HCT116 (cell line): ENCODE results near the gene PRKCA. TPM values are rescaled to one million over a fixed set of nuclear protein-coding genes. Genes with fewer than 3 reads are reported as not detected.

ENCODE experiments used
- ATAC-seq: fragments of 200-7000 bp; cut with Tn5 transposase; 2 replicates; pipeline ENCODE4 v1.9.1; 2020; ENCODE audit warnings: mild to moderate bottlenecking, moderate library complexity
- BruUV-seq: library from RNA; stranded (reverse); fragments of 400-500 nt; replicated peaks from 2 replicates; lab custom pipeline; 2021; lab: Mats Ljungman, UMichigan
- CTCF ChIA-PET: fragments of 300-600 bp; sonication (Branson Sonifier 250); formaldehyde crosslinking; loops from one replicate; lab custom pipeline; 2021; ENCODE audit warnings: antibody characterized with exemption; lab: Charles Lee
- POLR2A ChIA-PET: fragments of 300-600, 350-600 bp; sonication (Branson Sonifier 250); formaldehyde crosslinking; loops from one replicate; lab custom pipeline; 2021; ENCODE audit warnings: antibody characterized with exemption; lab: Charles Lee
- RAD21 ChIA-PET, 2 experiments: fragments of 300-600 bp; sonication (Branson Sonifier 250); formaldehyde crosslinking; loops; one replicate each; lab custom pipeline; 2023; ENCODE audit warnings: low total read pairs in 2 of 2; ENCODE audit not compliant: uncharacterized antibody in 2 of 2, unreplicated experiment in 2 of 2, low non-redundant PET in 1 of 2; lab: Charles Lee
- DNase-seq: peaks from one replicate; pipeline ENCODE4 v3.0.0-alpha.2; 2010; ENCODE audit warnings: low read depth, low spot score
- H2AFZ ChIP-seq: fragments of 200-600 bp; shearing (Covaris generic), sonication (generic); 2 replicates; pipeline ENCODE4 v1.6.1; 2017; ENCODE audit warnings: low read depth, mixed run types, mixed read lengths, antibody characterized with exemption, low read length; ENCODE audit not compliant: poor library complexity, severe bottlenecking
- H3K27ac ChIP-seq: 2 replicates; pipeline ENCODE4 v1.5.1; 2012; ENCODE audit warnings: low read depth, low read length
- H3K27me3 ChIP-seq: fragments of 200-600 bp; sonication (generic); 2 replicates; pipeline ENCODE4 v1.6.1; 2016; ENCODE audit warnings: mixed run types, low read length, mixed read lengths; ENCODE audit not compliant: insufficient read depth
- H3K36me3 ChIP-seq, 2 experiments: fragments of 200-500 bp in 1 of 2; fragments of 200-600 bp in 1 of 2; sonication (Bioruptor generic) in 1 of 2; sonication (generic) in 1 of 2; 2 replicates each; pipeline versions ENCODE4 v1.5.1 to v1.6.1; 2014 to 2016; ENCODE audit warnings: low read length in 2 of 2, inconsistent platforms in 1 of 2, mixed read lengths in 1 of 2, mixed run types in 1 of 2; ENCODE audit not compliant: insufficient read depth in 2 of 2, control insufficient read depth in 1 of 2
- H3K4me1 ChIP-seq, 2 experiments: fragments of 200-600 bp in 1 of 2; sonication (generic) in 1 of 2; 2 replicates each; pipeline versions ENCODE4 v1.5.1 to v1.6.1; 2012 to 2017; ENCODE audit warnings: low read length in 2 of 2, inconsistent platforms in 1 of 2, mild to moderate bottlenecking in 1 of 2, mixed read lengths in 1 of 2, mixed run types in 1 of 2, moderate library complexity in 1 of 2; ENCODE audit not compliant: insufficient read depth in 2 of 2, control insufficient read depth in 1 of 2
- H3K4me2 ChIP-seq: fragments of 200-600 bp; sonication (generic); 2 replicates; pipeline ENCODE4 v1.6.1; 2017; ENCODE audit warnings: mixed run types, low read length, mixed read lengths
- H3K4me3 ChIP-seq, 2 experiments: fragments of 200-600 bp in 1 of 2; sonication (generic) in 1 of 2; replicated peaks in 1 of 2; 2 replicates each; pipeline ENCODE4 v1.5.1; 2011 to 2016; ENCODE audit warnings: low read length in 2 of 2, control low read depth in 1 of 2, low read depth in 1 of 2, mild to moderate bottlenecking in 1 of 2, mixed read lengths in 1 of 2, mixed run types in 1 of 2
- H3K79me2 ChIP-seq: fragments of 200-600 bp; sonication (generic); 2 replicates; pipeline ENCODE4 v1.6.1; 2017; ENCODE audit warnings: mild to moderate bottlenecking, mixed run types, low read length, moderate library complexity, mixed read lengths; ENCODE audit not compliant: insufficient read depth
- H3K9ac ChIP-seq: fragments of 200-600 bp; sonication (generic); 2 replicates; pipeline ENCODE4 v1.6.1; 2016; ENCODE audit warnings: low read length, mixed read lengths
- H3K9me2 ChIP-seq: fragments of 200-600 bp; sonication (generic), shearing (Covaris generic); 2 replicates; pipeline ENCODE4 v1.6.1; 2017; ENCODE audit warnings: mixed run types, mild to moderate bottlenecking, moderate library complexity; ENCODE audit not compliant: insufficient read depth
- H3K9me3 ChIP-seq, 2 experiments: fragments of 200-500 bp in 1 of 2; fragments of 200-600 bp in 1 of 2; sonication (Bioruptor generic) in 1 of 2; sonication (generic) in 1 of 2; 2 replicates each; pipeline ENCODE4 v1.6.1; 2014 to 2017; ENCODE audit warnings: low read length in 2 of 2, mixed read lengths in 2 of 2, inconsistent platforms in 1 of 2, low read depth in 1 of 2, mild to moderate bottlenecking in 1 of 2, mixed run types in 1 of 2, moderate library complexity in 1 of 2; ENCODE audit not compliant: control insufficient read depth in 1 of 2, insufficient read depth in 1 of 2
- H4K20me1 ChIP-seq: fragments of 200-600 bp; sonication (generic), shearing (Covaris generic); 2 replicates; pipeline ENCODE4 v1.6.1; 2017; ENCODE audit warnings: mixed run types, mild to moderate bottlenecking, moderate library complexity; ENCODE audit not compliant: insufficient read depth
- CBX3 ChIP-seq: IDR thresholded peaks from 2 replicates; pipeline ENCODE4 v1.6.1; 2012; ENCODE audit warnings: low read depth
- EGR1 ChIP-seq: IDR thresholded peaks from 2 replicates; pipeline ENCODE4 v1.6.1; 2012; ENCODE audit warnings: low read depth
- ELF1 ChIP-seq: IDR thresholded peaks from 2 replicates; pipeline ENCODE4 v1.6.1; 2012; ENCODE audit warnings: low read depth, borderline replicate concordance
- EZH2 ChIP-seq: fragments of 200-600 bp; sonication (generic); IDR thresholded peaks from 2 replicates; pipeline ENCODE4 v1.6.1; 2017; ENCODE audit warnings: antibody characterized with exemption, mixed run types
- EZH2phosphoT487 ChIP-seq: fragments of 200-600 bp; IDR thresholded peaks from 2 replicates; pipeline ENCODE4 v1.6.1; 2018; ENCODE audit warnings: antibody characterized with exemption, borderline replicate concordance
- JUND ChIP-seq: IDR thresholded peaks from 2 replicates; pipeline ENCODE4 v1.6.1; 2012
- POLR2A ChIP-seq: IDR thresholded peaks from 2 replicates; pipeline ENCODE4 v1.7.0; 2011; ENCODE audit warnings: borderline replicate concordance; ENCODE audit not compliant: insufficient read depth, insufficient read length; ENCODE audit errors: extremely low read depth
- RAD21 ChIP-seq: IDR thresholded peaks from 2 replicates; pipeline ENCODE4 v1.6.1; 2012; ENCODE audit warnings: low read depth, mild to moderate bottlenecking
- SIN3A ChIP-seq: IDR thresholded peaks from 2 replicates; pipeline ENCODE4 v1.6.1; 2012; ENCODE audit warnings: low read depth
- SP1 ChIP-seq: IDR thresholded peaks from 2 replicates; pipeline ENCODE4 v1.6.1; 2012; ENCODE audit warnings: low read depth
- SRF ChIP-seq: IDR thresholded peaks from 2 replicates; pipeline ENCODE4 v1.6.1; 2012; ENCODE audit warnings: low read depth
- TCF7L2 ChIP-seq: IDR thresholded peaks from 2 replicates; pipeline ENCODE4 v1.7.0; 2011; ENCODE audit warnings: borderline replicate concordance, inconsistent platforms; ENCODE audit not compliant: insufficient read depth, insufficient read length; ENCODE audit errors: extremely low read depth
- YY1 ChIP-seq: IDR thresholded peaks from 2 replicates; pipeline ENCODE4 v1.6.1; 2011; ENCODE audit warnings: low read length, low read depth, moderate library complexity, mild to moderate bottlenecking; ENCODE audit not compliant: insufficient replicate concordance; ENCODE audit errors: extremely low read depth
- ZFX ChIP-seq: fragments of 450-650 bp; IDR thresholded peaks from 2 replicates; pipeline ENCODE4 v1.6.1; 2017
- ZNF274 ChIP-seq: fragments of 200-500 bp; sonication (Bioruptor generic); IDR thresholded peaks from 2 replicates; pipeline ENCODE4 v1.6.1; 2014; ENCODE audit warnings: mild to moderate bottlenecking, low read depth, low read length, inconsistent platforms
- intact Hi-C: fragments of 100-400 bp; cut with micrococcal nuclease; formaldehyde crosslinking; loops from 2 replicates; pipeline ENCODE4 v1.10.0; 2022
- total RNA-seq: library from RNA; stranded (reverse); gene quantifications from one replicate; pipeline ENCODE4 v1.2.1, GENCODE V29; 2021; ENCODE audit not compliant: unreplicated experiment
- TF ChIP-seq, protein P1 (sequence below): IDR thresholded peaks from 2 replicates; pipeline ENCODE4 v1.6.1; 2012; ENCODE audit warnings: low read depth
- TF ChIP-seq, protein P2 (sequence below): IDR thresholded peaks from 2 replicates; pipeline ENCODE4 v1.6.1; 2012
- TF ChIP-seq, protein P3 (sequence below), 3 experiments: fragments of 200-600 bp in 1 of 3; sonication (generic) in 1 of 3; IDR thresholded peaks in 2 of 3; conservative IDR thresholded peaks in 1 of 3; 2 replicates each; pipeline ENCODE4 v1.5.1; 2012 to 2017; ENCODE audit warnings: low read depth in 2 of 3, low read length in 2 of 3, antibody characterized with exemption in 1 of 3, borderline replicate concordance in 1 of 3, control low read depth in 1 of 3, mild to moderate bottlenecking in 1 of 3, mixed read lengths in 1 of 3, mixed run types in 1 of 3, moderate library complexity in 1 of 3; ENCODE audit not compliant: insufficient read depth in 1 of 3
- TF ChIP-seq, protein P4 (sequence below): IDR thresholded peaks from 2 replicates; pipeline ENCODE4 v1.6.1; 2011; ENCODE audit warnings: mild to moderate bottlenecking, low read length, moderate library complexity; ENCODE audit not compliant: insufficient replicate concordance; ENCODE audit errors: extremely low read depth

The PRKCA gene
- total RNA-seq, 1 experiment from 2014 or later, result 18.8 TPM

DNA sequence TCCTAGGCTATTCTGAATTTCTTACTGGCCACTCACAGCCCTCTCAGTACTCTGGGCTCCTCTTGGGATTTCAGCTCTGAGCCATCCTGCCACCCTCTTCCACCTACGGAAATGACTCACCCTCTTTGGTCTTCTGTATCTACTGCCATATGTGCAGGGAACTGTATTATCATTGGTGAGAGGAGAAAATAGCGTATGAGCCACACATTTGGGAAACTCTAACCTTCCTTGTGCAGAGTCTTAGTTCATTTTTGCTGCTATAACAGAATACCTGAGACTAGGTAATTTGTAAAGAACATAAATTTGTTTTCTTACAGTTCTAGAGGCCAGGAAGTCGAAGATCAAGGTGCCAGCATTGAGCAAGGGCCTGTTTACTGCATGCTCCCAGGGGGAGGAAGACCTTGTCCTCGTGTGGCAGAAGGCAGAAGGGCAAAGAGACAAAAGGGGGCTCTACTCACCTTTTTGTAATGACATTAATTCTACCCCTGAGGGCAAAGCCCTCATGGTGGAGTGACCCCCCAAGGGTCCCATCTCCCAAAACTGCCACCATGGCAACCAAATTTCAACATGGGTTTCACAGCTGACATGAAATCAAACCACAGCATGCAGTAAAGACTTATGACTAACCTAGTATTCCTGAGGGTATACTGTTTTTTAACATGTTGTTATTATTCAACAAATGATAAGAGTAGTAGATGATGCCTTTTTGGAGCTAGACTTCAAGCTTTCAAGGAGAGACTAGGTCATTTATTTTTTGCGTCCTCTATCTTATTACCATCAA lies 191.8 kb downstream of the PRKCA start:
- ChIA-PET POLR2A (interaction anchor here (0.8 kb wide), 1 partner anchor 12 kb away, joined by 3 read pairs; no protein-coding TSS in a partner anchor), RAD21 (no interaction called here), CTCF (no interaction called here)
- Histone ChIP-seq H3K4me1 (peaks cover 23 to 30% of the 10 kb centered on the region in 2 experiments), H3K27ac (peak overlapping the region; percentile 19), H3K4me3 (peak overlapping the region in 1 of 2 experiments; percentile 20; a peak in 2 of 4 replicates), H3K79me2 (no peaks in the 10 kb centered on the region), H3K9me3 (no peaks in the 10 kb centered on the region), H3K36me3 (no peaks in the 10 kb centered on the region), H3K9ac (no peak overlapping the region), H2AFZ (no peak overlapping the region), H3K27me3 (no peaks in the 10 kb centered on the region), H3K4me2 (peak overlapping the region; percentile 69), H4K20me1 (no peaks in the 10 kb centered on the region), H3K9me2 (no peaks in the 10 kb centered on the region)
- BruUV-seq, result no TSS peak
- DNase-seq (peak; percentile 61), ATAC-seq (peak; percentile 98)
- intact Hi-C loops, result no loop called here
- TF ChIP-seq YY1 (peak; percentile 59), POLR2A (no peak), SP1 (peak; percentile 74), JUND (peak; percentile 92), ZNF274 (no peak), EGR1 (peak; percentile 67; the same call in 1 of the 2 replicates), ELF1 (no peak), SIN3A (no peak), TCF7L2 (peak; percentile 71), CBX3 (peak; percentile 91), RAD21 (no peak; the same call in 1 of the 2 replicates), EZH2phosphoT487 (no peak), ZFX (no peak), EZH2 (no peak), SRF (0 out of 2 replicates have a peak, but pooled peaks have one; percentile 9)
- TF ChIP-seq, protein P1, sequence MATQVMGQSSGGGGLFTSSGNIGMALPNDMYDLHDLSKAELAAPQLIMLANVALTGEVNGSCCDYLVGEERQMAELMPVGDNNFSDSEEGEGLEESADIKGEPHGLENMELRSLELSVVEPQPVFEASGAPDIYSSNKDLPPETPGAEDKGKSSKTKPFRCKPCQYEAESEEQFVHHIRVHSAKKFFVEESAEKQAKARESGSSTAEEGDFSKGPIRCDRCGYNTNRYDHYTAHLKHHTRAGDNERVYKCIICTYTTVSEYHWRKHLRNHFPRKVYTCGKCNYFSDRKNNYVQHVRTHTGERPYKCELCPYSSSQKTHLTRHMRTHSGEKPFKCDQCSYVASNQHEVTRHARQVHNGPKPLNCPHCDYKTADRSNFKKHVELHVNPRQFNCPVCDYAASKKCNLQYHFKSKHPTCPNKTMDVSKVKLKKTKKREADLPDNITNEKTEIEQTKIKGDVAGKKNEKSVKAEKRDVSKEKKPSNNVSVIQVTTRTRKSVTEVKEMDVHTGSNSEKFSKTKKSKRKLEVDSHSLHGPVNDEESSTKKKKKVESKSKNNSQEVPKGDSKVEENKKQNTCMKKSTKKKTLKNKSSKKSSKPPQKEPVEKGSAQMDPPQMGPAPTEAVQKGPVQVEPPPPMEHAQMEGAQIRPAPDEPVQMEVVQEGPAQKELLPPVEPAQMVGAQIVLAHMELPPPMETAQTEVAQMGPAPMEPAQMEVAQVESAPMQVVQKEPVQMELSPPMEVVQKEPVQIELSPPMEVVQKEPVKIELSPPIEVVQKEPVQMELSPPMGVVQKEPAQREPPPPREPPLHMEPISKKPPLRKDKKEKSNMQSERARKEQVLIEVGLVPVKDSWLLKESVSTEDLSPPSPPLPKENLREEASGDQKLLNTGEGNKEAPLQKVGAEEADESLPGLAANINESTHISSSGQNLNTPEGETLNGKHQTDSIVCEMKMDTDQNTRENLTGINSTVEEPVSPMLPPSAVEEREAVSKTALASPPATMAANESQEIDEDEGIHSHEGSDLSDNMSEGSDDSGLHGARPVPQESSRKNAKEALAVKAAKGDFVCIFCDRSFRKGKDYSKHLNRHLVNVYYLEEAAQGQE, result no peak
- TF ChIP-seq, protein P2, sequence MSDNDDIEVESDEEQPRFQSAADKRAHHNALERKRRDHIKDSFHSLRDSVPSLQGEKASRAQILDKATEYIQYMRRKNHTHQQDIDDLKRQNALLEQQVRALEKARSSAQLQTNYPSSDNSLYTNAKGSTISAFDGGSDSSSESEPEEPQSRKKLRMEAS, result no peak; the same call in 1 of the 2 replicates
- TF ChIP-seq, protein P3, sequence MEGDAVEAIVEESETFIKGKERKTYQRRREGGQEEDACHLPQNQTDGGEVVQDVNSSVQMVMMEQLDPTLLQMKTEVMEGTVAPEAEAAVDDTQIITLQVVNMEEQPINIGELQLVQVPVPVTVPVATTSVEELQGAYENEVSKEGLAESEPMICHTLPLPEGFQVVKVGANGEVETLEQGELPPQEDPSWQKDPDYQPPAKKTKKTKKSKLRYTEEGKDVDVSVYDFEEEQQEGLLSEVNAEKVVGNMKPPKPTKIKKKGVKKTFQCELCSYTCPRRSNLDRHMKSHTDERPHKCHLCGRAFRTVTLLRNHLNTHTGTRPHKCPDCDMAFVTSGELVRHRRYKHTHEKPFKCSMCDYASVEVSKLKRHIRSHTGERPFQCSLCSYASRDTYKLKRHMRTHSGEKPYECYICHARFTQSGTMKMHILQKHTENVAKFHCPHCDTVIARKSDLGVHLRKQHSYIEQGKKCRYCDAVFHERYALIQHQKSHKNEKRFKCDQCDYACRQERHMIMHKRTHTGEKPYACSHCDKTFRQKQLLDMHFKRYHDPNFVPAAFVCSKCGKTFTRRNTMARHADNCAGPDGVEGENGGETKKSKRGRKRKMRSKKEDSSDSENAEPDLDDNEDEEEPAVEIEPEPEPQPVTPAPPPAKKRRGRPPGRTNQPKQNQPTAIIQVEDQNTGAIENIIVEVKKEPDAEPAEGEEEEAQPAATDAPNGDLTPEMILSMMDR (IDR thresholded peaks at IDR 0.05 in 2 of 3, conservative IDR thresholded peaks at IDR 0.05 in 1 of 3; ENCODE audit: borderline replicate concordance in 1 of 3, insufficient read depth in 1 of 3, low read depth in 2 of 3, low read length in 2 of 3), result no peak
- TF ChIP-seq, protein P4, sequence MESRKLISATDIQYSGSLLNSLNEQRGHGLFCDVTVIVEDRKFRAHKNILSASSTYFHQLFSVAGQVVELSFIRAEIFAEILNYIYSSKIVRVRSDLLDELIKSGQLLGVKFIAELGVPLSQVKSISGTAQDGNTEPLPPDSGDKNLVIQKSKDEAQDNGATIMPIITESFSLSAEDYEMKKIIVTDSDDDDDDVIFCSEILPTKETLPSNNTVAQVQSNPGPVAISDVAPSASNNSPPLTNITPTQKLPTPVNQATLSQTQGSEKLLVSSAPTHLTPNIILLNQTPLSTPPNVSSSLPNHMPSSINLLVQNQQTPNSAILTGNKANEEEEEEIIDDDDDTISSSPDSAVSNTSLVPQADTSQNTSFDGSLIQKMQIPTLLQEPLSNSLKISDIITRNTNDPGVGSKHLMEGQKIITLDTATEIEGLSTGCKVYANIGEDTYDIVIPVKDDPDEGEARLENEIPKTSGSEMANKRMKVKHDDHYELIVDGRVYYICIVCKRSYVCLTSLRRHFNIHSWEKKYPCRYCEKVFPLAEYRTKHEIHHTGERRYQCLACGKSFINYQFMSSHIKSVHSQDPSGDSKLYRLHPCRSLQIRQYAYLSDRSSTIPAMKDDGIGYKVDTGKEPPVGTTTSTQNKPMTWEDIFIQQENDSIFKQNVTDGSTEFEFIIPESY, result no peak
